HG03060 (cell line): ENCODE measurements around the gene TBKBP1.

ENCODE experiments used
- ATAC-seq: cut with Tn5 transposase; IDR thresholded peaks from one replicate; pipeline ENCODE4 v1.9.1; 2021; ENCODE audit warnings: low read depth, moderate number of reproducible peaks; ENCODE audit not compliant: unreplicated experiment

Gene TBKBP1

GRCh38 chr17:47693731-47694580 lies at the start of gene TBKBP1:
Gene TBKBP1, plus strand, starts transcription at chr17:47694161. Its CDS starts 1,952 bp downstream, at chr17:47696113.
- no peak for ATAC-seq

- no peak for ATAC-seq
Observed at GRCh38 chr17:47644324-47644723, 49.6 kb upstream of the TBKBP1 start.

DNA sequence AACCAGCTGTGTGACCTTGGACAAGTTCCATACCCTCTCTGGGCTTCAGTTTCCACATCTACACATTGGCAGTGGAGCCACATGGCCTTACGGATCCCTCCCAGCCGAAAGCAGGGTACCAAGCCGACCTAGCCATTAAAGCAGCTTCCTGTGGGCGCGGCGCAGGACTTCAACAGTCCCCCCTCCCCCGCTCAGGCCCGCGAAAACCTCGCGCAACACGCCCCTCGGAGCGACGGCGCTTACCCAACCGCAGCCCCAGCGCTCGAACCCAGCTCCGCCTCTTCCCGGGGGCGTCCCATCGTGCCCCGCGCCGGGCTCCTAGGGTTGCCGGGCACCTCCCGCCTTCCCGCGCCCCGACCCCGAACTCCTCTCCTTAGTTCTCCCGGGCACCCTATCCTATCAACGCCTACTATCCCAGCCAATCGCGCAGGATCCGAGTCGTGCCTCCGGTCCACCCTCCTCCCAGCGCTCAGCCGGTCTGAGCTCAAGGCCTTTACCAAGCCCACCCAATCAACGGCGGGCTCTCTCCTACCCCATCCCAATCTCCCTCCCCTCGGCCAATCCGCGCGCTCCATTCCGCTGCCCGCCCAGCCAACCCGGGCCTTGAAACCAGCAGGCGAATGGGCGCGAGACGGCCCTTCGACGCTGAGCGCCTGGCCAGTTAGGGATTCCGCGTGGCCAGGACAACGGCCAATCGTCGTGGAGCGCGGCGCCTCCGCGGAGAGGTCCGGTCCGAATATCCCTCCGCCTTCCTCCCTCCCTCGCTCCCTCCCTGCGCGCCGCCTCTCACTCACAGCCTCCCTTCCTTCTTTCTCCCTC lies 44.6 kb upstream of the TBKBP1 start, which contains the start of gene KPNB1:
KPNB1 (plus strand) TSS at position 767 of the 819 bp plus-strand sequence. CDS start 326 bp downstream, outside the sequence.
- ATAC-seq = peak; percentile 67

DNA sequence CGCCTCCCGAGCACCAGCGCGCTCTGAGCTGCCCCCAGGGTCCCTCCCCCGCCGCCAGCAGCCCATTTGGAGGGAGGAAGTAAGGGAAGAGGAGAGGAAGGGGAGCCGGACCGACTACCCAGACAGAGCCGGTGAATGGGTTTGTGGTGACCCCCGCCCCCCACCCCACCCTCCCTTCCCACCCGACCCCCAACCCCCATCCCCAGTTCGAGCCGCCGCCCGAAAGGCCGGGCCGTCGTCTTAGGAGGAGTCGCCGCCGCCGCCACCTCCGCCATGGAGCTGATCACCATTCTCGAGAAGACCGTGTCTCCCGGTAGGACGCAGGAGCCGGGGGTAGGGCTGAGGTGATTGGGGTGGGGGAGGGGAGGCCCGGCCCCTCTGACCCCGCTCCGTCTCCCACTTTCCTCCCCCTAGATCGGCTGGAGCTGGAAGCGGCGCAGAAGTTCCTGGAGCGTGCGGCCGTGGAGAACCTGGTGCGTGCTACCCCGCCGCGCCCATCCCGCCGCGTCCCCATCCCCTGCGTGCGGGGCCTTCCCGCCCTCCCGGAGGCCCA lies 43.9 kb upstream of the TBKBP1 start:
- no peak for ATAC-seq

DNA sequence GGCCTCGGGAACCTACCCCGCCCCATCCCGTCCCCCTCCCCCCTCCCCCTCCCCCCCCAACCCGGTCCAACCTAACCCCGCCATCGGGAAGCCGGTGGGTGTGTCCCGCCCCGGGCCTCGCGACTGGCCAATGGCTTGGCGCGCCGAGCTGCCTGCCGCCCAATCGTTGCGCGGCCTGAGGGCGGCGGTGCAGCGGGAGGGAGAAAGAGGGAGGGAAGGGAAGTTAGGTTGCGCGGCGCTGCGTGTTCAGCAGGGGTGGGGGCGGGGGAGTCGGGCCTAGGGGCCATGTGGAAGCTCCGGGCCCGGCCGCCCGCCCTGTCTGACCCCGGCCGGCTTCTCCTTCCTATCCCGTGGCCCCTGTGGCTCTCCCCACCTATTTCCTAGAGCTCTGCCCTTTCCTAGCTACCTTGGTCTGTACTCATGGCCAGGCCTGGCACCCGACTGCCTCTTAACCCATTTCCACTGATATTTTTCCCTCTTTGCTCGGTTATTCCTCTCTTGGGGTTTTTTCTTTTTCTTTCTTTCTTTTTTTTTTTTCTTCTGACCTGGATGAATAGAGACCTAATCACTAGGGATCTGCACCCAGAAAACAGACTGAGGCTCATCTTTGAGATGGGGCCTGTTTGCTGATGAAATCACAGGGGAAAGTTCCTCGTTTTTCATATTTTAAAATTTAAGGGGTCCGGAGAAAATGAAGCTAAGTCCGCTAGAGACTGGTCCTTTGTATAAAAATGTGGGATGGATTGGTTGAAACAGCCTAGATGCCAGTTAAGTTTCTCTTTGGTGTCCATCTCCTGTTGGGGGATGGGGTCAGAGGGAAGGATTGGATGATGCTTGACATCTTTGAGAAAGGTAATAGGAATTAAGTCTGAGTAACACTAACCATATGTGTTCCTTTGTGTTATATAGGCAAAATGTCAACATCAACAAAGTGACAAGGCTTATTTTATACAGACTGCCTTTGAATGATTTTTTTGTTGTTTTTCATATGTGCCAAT lies 43.1 kb upstream of the TBKBP1 start:
- peak; percentile 41 for ATAC-seq

DNA sequence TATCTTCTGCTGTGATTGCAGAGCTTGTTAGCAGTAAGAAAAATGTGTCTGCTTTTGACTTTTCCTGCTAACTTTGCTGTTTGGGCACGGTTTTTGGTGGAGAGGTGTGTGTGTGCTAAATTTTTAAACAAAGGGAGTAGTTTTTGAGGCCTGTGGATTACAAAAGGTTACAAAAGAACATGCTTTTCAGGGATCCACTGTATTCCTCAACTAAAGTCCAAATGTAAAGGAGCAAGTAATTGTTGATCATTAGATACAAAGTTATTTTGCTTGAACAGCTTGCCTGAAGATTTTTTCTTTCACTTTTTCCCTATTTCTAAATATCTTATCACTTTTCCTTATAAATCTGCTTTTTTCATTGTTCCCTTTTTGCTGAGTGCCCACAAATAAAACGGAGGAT lies 42.3 kb upstream of the TBKBP1 start:
- ATAC-seq = no peak

GRCh38 chr17:47652570-47652969 lies 41.4 kb upstream of the TBKBP1 start:
- no peak for ATAC-seq

- ATAC-seq = no peak
Observed at GRCh38 chr17:47653442-47653841, 40.5 kb upstream of the TBKBP1 start.

GRCh38 chr17:47654991-47655390 lies 39.0 kb upstream of the TBKBP1 start:
- no peak for ATAC-seq

DNA sequence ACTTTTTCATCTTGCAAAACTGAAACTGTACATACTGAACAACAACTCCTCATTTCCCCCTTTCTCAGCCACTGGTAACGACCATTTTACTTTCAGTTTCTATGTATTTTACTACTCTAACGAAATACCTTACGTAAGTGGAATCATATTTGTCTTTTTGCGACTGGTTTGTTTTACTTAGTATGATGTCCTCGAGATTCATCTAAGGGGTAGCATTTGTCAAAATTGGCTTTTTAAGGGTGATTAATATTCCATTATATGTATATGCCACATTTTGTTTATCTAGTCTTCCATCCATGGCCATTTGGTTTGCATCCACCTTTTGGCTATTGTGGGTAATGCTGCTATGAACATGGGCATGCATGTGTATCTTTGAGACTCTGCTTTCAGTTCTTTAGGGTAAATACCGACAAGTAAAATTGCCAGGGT lies 33.9 kb upstream of the TBKBP1 start:
- no peak for ATAC-seq

DNA sequence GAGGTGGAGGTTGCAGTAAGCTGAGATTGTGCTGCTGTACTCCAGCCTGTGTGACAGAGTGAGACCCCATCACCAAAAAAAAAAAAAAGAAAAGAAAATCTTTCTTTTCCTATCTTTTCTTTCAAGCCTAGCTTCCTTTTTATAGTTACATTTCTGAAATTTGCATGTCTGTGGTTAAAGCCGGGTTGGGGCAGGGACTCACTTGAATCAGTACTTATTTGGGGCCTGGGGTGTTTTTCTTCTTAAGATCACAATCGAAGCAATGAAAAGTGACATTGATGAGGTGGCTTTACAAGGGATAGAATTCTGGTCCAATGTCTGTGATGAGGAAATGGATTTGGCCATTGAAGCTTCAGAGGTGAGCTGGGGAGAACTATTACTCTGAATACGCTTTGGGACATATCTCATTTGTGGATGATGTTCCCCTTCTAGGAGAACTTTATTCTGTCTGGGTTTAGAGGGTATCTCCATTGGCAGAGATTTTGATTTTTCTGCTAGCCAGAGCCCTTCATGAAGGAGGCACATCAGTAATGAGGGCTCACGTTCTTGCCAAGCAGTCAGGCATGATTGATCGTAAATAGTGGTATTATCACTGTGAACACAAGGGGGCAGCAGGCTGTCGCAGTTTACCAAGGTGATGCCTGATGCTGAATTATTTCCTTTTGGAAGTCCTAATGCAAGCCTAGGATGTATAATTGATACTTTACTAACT lies 29.9 kb upstream of the TBKBP1 start:
- peak; percentile 56 for ATAC-seq

DNA sequence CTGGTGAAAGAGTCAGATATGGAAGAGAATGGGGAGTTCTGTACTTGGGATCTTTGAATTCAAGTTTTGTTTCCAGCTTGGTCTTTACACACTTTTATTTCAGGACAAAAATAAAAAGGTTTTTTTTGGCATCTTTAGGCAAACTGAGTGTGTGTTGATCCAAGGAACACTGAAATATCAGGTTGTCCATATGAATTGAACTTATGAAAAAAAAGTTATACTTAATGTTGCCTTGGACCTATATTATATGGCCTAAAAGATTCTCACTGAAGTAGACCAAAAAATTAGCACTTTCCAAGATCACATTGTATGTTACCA lies 29.4 kb upstream of the TBKBP1 start:
- no peak for ATAC-seq

DNA sequence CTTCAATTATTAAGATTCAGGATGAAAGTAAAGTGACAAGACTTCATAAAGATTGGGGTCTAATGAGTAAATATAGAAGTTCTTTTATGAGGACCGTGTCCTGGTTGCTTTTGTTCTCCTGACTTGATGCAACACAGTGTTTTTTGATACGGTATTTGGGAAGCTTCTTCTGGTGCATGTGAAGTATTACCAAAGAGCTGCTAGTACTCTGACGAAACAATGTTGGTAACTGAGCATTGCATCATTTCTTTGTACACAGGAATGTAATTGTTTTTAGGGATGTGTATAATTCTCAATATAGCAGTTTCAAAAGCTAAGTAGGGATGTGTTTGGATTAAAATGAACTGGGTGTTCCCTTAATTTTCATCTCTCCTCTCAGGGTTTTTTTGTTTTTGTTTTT lies 28.3 kb upstream of the TBKBP1 start:
- ATAC-seq = no peak

DNA sequence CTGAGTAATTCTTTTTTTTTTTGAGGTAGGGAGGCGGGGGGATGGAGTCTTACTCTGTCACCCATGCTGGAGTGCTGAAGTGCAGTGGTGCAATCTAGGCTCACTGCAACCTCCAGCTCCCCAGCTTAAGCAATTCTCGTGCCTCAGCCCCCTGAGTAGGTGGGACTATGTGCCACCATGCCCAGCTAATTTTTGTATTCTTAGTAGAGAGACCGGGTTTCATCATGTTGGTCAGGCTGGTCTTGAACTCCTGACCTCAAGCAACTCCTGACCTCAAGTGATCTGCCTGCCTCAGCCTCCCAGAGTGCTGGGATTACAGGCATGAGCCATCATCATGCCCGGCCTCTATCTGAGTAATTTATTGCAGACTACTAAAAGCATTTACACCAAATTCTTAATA lies 24.9 kb upstream of the TBKBP1 start:
- no peak for ATAC-seq

GRCh38 chr17:47670064-47670463 lies 23.9 kb upstream of the TBKBP1 start:
- no peak for ATAC-seq

DNA sequence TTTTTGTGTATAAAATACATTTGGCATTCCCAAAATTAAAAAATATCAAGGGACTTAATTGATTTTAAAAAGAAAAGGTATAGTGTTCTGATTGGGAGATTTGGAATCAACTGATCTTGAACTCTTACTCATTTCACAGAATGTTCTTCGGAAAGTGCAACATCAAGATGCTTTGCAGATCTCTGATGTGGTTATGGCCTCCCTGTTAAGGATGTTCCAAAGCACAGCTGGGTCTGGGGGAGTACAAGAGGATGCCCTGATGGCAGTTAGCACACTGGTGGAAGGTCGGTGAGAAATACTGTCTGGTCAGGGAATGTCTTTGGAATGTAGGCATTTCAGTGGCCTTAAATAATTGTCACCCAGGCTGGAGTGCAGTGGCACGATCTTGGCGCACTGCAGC lies 19.5 kb upstream of the TBKBP1 start:
- ATAC-seq = no peak

DNA sequence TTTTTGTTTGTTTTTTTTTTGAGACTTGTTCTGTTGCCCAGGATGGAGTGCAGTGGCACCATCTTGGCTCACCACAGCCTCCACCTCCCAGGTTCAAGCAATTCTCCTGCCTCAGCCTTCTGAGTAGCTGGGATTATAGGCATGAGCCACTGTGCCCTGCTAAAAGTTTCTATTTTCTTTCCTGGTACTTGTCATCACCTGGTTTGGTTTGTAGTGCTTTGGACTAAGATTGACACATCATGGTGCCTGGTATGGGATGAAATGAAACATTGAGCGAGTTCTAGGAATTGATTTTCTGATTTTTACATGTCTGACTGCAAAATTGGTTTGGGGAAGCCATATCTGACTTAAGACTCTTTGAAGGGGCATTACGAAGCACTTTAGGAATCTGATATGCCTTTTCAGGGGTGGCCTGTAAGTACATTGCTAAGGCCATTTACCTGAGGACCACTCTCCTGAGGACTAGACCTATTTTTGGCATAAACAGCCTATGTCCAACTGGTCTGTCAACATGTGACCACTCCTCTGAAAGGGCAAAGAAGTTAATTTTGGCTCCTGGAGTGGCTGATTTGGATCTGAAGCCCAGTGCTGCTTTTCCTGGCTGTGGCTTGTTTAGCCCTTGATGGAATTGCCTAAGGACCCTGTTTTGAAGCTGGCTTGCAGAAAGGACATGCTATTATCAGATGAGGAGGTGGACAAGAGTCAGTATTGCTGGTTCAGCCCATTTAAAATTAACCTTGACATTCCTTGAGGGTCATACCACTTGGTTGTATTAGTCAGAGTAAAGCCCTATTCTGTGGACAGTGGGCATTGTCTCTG lies 18.4 kb upstream of the TBKBP1 start:
- ATAC-seq = no peak

- no peak for ATAC-seq
Observed at GRCh38 chr17:47676199-47676472, 17.8 kb upstream of the TBKBP1 start.
